HepG2 (cell line): ENCODE measurements around the gene NFIL3. TPM values are rescaled to one million over a fixed set of nuclear protein-coding genes. Genes with fewer than 3 reads are reported as not detected.
A peak's percentile ranks its signal among the peaks of the same experiment; 100 is the strongest.

ENCODE experiments used
- ADNP ChIP-seq: sonication (generic); formaldehyde crosslinking; IDR thresholded peaks from 2 replicates; pipeline ENCODE4 v1.4.0; 2020; ENCODE audit warnings: missing genetic modification reagents
- ATF7-NPFF ChIP-seq: sonication (generic); formaldehyde crosslinking; IDR thresholded peaks from 2 replicates; pipeline ENCODE4 v1.8.1; 2023; ENCODE audit warnings: mild to moderate bottlenecking, low read depth, missing genetic modification reagents, moderate library complexity
- FOSL2 ChIP-seq: sonication (generic); formaldehyde crosslinking; IDR thresholded peaks from 2 replicates; pipeline ENCODE4 v1.4.0; 2020; ENCODE audit warnings: missing genetic modification reagents
- GPBP1L1 ChIP-seq: sonication (generic); formaldehyde crosslinking; IDR thresholded peaks from 2 replicates; pipeline ENCODE4 v1.5.0; 2020; ENCODE audit warnings: mild to moderate bottlenecking, missing genetic modification reagents
- MEF2D ChIP-seq: sonication (generic); formaldehyde crosslinking; IDR thresholded peaks from 2 replicates; pipeline ENCODE4 v1.5.1; 2020; ENCODE audit warnings: mild to moderate bottlenecking, missing genetic modification reagents
- MTF1 ChIP-seq: sonication (generic); formaldehyde crosslinking; IDR thresholded peaks from 2 replicates; pipeline ENCODE4 v1.5.0; 2020; ENCODE audit warnings: missing genetic modification reagents
- MXI1 ChIP-seq: IDR thresholded peaks from 3 replicates; pipeline ENCODE4 v1.6.1; 2012; ENCODE audit warnings: low read depth, low read length, inconsistent platforms, borderline replicate concordance
- PAX8 ChIP-seq: sonication (generic); formaldehyde crosslinking; IDR thresholded peaks from 2 replicates; pipeline ENCODE4 v1.8.0; 2022; ENCODE audit warnings: mild to moderate bottlenecking, missing genetic modification reagents, borderline replicate concordance
- POGZ ChIP-seq: sonication (generic); formaldehyde crosslinking; IDR thresholded peaks from 2 replicates; pipeline ENCODE4 v1.4.0; 2020; ENCODE audit warnings: mild to moderate bottlenecking, missing genetic modification reagents
- SNAPC4 ChIP-seq: sonication (generic); formaldehyde crosslinking; IDR thresholded peaks from 2 replicates; pipeline ENCODE4 v1.4.0; 2020; ENCODE audit warnings: mild to moderate bottlenecking, missing genetic modification reagents
- SRSF1 ChIP-seq: fragments of 200-400 bp; formaldehyde crosslinking; optimal IDR thresholded peaks from 2 replicates; pipeline ENCODE3; 2017; ENCODE audit warnings: mild to moderate bottlenecking, low read depth, low read length, moderate library complexity
- ZBTB1 ChIP-seq: sonication (generic); formaldehyde crosslinking; IDR thresholded peaks from 2 replicates; pipeline ENCODE4 v1.4.0; 2020; ENCODE audit warnings: missing genetic modification reagents, borderline replicate concordance
- ZBTB3 ChIP-seq: sonication (generic); formaldehyde crosslinking; IDR thresholded peaks from 2 replicates; pipeline ENCODE4 v1.4.0; 2020; ENCODE audit warnings: low read depth, mild to moderate bottlenecking, moderate library complexity, missing genetic modification reagents, borderline replicate concordance
- ZFP1 ChIP-seq: IDR thresholded peaks from 2 replicates; pipeline ENCODE4 v1.6.1; 2016
- ZFP36L1 ChIP-seq: sonication (generic); formaldehyde crosslinking; IDR thresholded peaks from 2 replicates; pipeline ENCODE4 v1.8.0; 2022; ENCODE audit warnings: mild to moderate bottlenecking, missing genetic modification reagents, moderate library complexity
- ZFP82 ChIP-seq: sonication (generic); formaldehyde crosslinking; IDR thresholded peaks from 2 replicates; pipeline ENCODE4 v1.5.1; 2020; ENCODE audit warnings: mild to moderate bottlenecking, missing genetic modification reagents, borderline replicate concordance
- ZNF260 ChIP-seq: sonication (generic); formaldehyde crosslinking; IDR thresholded peaks from 2 replicates; pipeline ENCODE4 v1.4.0; 2020; ENCODE audit warnings: missing genetic modification reagents, low read depth, mild to moderate bottlenecking, borderline replicate concordance
- ZNF30 ChIP-seq: sonication (generic); formaldehyde crosslinking; IDR thresholded peaks from 2 replicates; pipeline ENCODE4 v1.5.0; 2020; ENCODE audit warnings: mild to moderate bottlenecking, missing genetic modification reagents
- ZNF547 ChIP-seq: sonication (generic); formaldehyde crosslinking; IDR thresholded peaks from 2 replicates; pipeline ENCODE4 v1.5.1; 2020; ENCODE audit warnings: mild to moderate bottlenecking, missing genetic modification reagents
- ZNF619 ChIP-seq: sonication (generic); formaldehyde crosslinking; IDR thresholded peaks from 2 replicates; pipeline ENCODE4 v1.4.0; 2020; ENCODE audit warnings: mild to moderate bottlenecking, missing genetic modification reagents
- polyA plus RNA-seq, 8 experiments: library from polyadenylated mRNA; depleted of rRNA in 3 of 8; stranded (reverse) in 7 of 8; unstranded in 1 of 8; fragments of >200 nt; fragmentation: Illumina TruSeq in 4 of 8; extraction: Trizol in 4 of 8; gene quantifications; 2 replicates each; pipeline versions ENCODE4 v1.2.1 to v1.2.3, GENCODE V29; 2011 to 2016; ENCODE audit warnings: low read depth in 4 of 8, missing spikeins in 1 of 8, mixed read lengths in 1 of 8; ENCODE audit not compliant: insufficient read depth in 1 of 8
- total RNA-seq, 5 experiments: library from RNA; depleted of rRNA; stranded (reverse); fragments of >200 nt; fragmentation: Illumina TruSeq; extraction: Trizol; gene quantifications; 2 replicates each; pipeline ENCODE4 v1.2.3, GENCODE V29; 2016; ENCODE audit warnings: low read depth in 1 of 5
- TF ChIP-seq, protein P1 (sequence below): IDR thresholded peaks from 2 replicates; pipeline ENCODE4 v1.6.1; 2018; ENCODE audit warnings: missing genetic modification reagents, mild to moderate bottlenecking, missing compliant biosample characterization
- TF ChIP-seq, protein P2 (sequence below): sonication (generic); IDR thresholded peaks from 2 replicates; pipeline ENCODE4 v1.6.1; 2016; ENCODE audit warnings: low read depth, borderline replicate concordance

Gene NFIL3
- total and polyA plus RNA-seq, 2 of the 13 experiments (the other 11 are each of a cell fraction or from before 2014, with no cell fraction given): 46.6 to 54.2 TPM

- TF ChIP-seq, protein P1, sequence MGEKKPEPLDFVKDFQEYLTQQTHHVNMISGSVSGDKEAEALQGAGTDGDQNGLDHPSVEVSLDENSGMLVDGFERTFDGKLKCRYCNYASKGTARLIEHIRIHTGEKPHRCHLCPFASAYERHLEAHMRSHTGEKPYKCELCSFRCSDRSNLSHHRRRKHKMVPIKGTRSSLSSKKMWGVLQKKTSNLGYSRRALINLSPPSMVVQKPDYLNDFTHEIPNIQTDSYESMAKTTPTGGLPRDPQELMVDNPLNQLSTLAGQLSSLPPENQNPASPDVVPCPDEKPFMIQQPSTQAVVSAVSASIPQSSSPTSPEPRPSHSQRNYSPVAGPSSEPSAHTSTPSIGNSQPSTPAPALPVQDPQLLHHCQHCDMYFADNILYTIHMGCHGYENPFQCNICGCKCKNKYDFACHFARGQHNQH (CRISPR knock-in tag): peak; percentile 26; the same call in 1 of the 2 replicates
- 0 out of 2 replicates have a peak, but pooled peaks have one; percentile 27 for TF ChIP-seq POGZ (CRISPR knock-in tag)
- TF ChIP-seq SNAPC4 (CRISPR knock-in tag): no peak
- no peak for TF ChIP-seq SRSF1
- TF ChIP-seq ZNF547 (CRISPR knock-in tag): peak; percentile 43; the same call in 1 of the 2 replicates
- TF ChIP-seq ZBTB1 (CRISPR knock-in tag): no peak
- TF ChIP-seq MTF1 (CRISPR knock-in tag): no peak
- no peak for TF ChIP-seq ADNP (CRISPR knock-in tag)
- TF ChIP-seq ZBTB3 (CRISPR knock-in tag): no peak
- TF ChIP-seq, protein P2, sequence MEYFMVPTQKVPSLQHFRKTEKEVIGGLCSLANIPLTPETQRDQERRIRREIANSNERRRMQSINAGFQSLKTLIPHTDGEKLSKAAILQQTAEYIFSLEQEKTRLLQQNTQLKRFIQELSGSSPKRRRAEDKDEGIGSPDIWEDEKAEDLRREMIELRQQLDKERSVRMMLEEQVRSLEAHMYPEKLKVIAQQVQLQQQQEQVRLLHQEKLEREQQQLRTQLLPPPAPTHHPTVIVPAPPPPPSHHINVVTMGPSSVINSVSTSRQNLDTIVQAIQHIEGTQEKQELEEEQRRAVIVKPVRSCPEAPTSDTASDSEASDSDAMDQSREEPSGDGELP: peak; percentile 13; the same call in 1 of the 2 replicates
- 0 out of 2 replicates have a peak, but pooled peaks have one; percentile 18 for TF ChIP-seq ATF7-NPFF
- TF ChIP-seq MXI1: no peak; the same call in 2 of the 3 replicates
- TF ChIP-seq ZNF260 (CRISPR knock-in tag): no peak
- TF ChIP-seq ZFP1 (CRISPR knock-in tag): no peak
- TF ChIP-seq ZFP36L1 (CRISPR knock-in tag): peak; percentile 81; the same call in 1 of the 2 replicates
- no peak for TF ChIP-seq ZNF619
- TF ChIP-seq PAX8 (CRISPR knock-in tag): no peak
- TF ChIP-seq ZNF30 (CRISPR knock-in tag): no peak
- TF ChIP-seq FOSL2 (CRISPR knock-in tag): peak; percentile 90
- TF ChIP-seq GPBP1L1 (CRISPR knock-in tag): no peak
- peak; percentile 18; the same call in 1 of the 2 replicates for TF ChIP-seq MEF2D (CRISPR knock-in tag)
- TF ChIP-seq ZFP82 (CRISPR knock-in tag): peak; percentile 81
Observed at GRCh38 chr9:91424403-91425176, 958 bp upstream of the NFIL3 start (continued).
